ENCODE data around the gene PAGR1.
"Not testable (repeated sequence)": the region's sequence is repeated elsewhere in the genome, so short reads cannot be mapped to it uniquely, and the experiment has no call there.

PAGR1 gene

DNA sequence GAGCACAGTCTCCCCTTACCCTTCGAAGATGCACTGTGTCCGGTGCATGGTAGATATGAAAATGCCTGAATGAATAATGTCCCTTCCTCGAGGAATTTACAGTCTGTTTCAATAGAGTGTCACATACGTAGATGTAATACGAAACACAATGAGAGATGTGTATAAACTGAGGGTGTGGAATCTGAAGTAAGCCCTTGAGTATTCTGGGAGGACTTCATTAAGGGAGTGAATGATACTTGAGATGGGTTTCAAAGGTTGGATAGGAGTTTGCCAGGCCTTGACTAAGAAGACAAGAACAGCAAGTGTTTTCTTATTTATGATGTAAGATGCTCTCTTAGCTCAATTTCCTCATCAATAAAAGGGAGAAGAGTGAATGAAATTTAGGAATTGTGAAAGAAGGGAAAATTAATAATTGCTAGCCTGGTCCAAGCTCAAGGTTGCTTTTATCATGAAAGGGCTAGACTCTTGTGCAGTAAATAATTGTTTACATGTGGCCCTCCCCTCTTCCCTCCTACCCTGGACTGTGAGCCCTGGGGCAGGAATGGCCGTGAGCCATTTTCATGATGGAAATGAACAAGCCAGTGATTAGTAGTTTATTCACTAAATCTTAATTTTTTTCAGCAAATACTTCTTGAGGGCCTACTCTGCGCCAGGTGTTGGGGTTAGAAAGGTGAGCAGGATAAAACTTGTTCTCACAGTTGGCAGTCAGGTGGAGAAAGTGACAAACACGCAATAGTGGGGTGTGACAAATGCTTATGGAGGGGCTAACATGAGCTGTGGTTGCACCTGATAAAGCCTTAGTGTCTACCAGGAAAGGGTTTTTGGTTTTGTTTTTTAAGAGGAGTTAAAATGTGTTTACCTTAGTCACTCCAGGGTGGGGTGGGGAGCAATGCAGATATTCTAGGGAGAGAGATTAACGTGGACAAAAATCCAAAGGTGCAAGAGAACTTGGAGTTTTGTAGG is 23.8 kb upstream of the PAGR1 start:
- TF ChIP-seq, protein P1, sequence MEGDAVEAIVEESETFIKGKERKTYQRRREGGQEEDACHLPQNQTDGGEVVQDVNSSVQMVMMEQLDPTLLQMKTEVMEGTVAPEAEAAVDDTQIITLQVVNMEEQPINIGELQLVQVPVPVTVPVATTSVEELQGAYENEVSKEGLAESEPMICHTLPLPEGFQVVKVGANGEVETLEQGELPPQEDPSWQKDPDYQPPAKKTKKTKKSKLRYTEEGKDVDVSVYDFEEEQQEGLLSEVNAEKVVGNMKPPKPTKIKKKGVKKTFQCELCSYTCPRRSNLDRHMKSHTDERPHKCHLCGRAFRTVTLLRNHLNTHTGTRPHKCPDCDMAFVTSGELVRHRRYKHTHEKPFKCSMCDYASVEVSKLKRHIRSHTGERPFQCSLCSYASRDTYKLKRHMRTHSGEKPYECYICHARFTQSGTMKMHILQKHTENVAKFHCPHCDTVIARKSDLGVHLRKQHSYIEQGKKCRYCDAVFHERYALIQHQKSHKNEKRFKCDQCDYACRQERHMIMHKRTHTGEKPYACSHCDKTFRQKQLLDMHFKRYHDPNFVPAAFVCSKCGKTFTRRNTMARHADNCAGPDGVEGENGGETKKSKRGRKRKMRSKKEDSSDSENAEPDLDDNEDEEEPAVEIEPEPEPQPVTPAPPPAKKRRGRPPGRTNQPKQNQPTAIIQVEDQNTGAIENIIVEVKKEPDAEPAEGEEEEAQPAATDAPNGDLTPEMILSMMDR (IDR thresholded peaks at IDR 0.05; ENCODE audit: low read depth, low read length) = no peak
- Histone ChIP-seq H3K36me3 (peaks cover 31% of the 10 kb centered on the region), H3K9me3 (no peaks in the 10 kb centered on the region), H3K4me1 (no peaks in the 10 kb centered on the region; the same call in 1 of the 2 replicates), H3K27me3 (no peaks in the 10 kb centered on the region), H3K4me3 (ENCODE audit: low read depth, low read length) (peak overlapping the region; percentile 100)
- no peak for DNase-seq

- DNase-seq; H3K27me3 ChIP-seq; H3K9me3 ChIP-seq; H3K4me1 ChIP-seq; H3K4me3 ChIP-seq (ENCODE audit: low read depth, low read length): not testable (repeated sequence)
- peaks cover 41% of the 10 kb centered on the region for H3K36me3 ChIP-seq
These were observed 22.8 kb upstream of the PAGR1 start for GRCh38 chr16:29793153-29793552.

DNA sequence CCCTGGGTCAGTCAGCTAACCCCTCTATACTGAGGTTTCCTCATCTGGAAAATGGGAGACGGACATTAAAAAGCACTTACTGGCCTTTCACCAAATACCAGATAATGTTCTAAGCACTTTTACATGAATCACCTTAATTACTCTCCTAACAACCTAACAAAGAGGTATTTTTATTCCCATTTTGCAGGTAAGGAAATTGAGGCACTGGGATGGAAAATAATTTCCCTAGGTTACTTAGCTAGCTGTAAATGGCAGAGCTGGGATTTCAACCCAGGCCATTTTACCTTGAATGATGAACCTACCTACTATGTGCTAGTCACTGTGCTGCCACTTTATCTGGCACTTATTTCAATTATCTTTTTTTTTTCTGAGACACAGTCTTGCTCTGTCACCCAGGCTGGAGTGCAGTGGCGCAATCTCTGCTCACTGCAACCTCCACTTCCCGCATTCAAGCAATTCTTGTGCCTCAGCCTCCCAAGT is 21.7 kb upstream of the PAGR1 start:
- TF ChIP-seq, protein P1 (IDR thresholded peaks at IDR 0.05; ENCODE audit: low read depth, low read length) = no peak
- peaks cover 52% of the 10 kb centered on the region for H3K36me3 ChIP-seq
- H3K4me1 ChIP-seq = no peaks in the 10 kb centered on the region; the same call in 1 of the 2 replicates
- H3K9me3 ChIP-seq = no peaks in the 10 kb centered on the region
- no peaks in the 10 kb centered on the region for H3K27me3 ChIP-seq
- DNase-seq = no peak
- H3K4me3 ChIP-seq (ENCODE audit: low read depth, low read length) = no peak overlapping the region

DNA sequence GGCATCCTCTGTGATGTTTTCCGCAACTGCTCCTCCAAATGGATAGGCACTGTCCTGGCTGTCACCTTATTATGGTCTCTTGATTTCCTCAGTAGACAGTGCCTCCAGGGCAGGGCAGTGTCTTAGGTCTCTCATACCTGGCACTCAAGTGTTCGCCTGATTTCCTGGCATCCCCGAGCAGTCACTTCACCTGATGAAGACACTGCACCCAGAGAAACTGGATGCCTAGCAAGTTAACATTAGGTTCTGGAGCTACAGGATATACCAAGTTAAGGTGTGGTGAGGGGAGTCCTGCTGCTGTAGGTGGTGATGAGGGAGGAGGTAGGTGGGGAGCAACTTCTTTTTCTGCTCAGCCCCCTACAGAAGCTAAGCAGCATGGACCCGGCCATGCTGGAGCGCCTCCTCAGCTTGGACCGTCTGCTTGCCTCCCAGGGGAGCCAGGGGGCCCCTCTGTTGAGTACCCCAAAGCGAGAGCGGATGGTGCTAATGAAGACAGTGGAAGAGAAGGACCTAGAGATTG is 13.5 kb upstream of the PAGR1 start:
- peaks cover 58% of the 10 kb centered on the region for H3K36me3 ChIP-seq
- TF ChIP-seq, protein P1 (IDR thresholded peaks at IDR 0.05; ENCODE audit: low read depth, low read length) = no peak

DNA sequence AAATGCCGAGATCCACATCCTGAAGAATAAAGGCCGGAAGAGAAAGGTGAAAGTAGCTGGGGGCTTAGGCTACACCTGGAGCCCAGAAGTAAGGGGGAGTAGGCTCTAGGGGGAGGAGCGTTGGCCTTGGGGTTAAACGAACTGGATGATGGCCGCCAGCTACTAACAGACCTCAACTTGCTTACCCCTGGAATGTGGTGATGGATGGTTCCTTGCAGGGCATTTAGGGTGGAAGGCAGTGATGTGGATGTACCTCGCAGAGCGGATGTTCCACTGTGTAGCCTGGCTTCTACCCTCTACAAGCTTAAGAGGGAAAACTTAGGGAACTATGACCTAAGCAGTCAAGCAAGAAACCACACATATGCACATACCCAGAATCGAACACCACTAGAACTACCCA is 11.9 kb upstream of the PAGR1 start:
- no peak overlapping the region; the same call in 1 of the 2 replicates for H3K4me3 ChIP-seq (ENCODE audit: low read depth, low read length)
- TF ChIP-seq, protein P1 (IDR thresholded peaks at IDR 0.05; ENCODE audit: low read depth, low read length) = no peak
- H3K27me3 ChIP-seq = no peaks in the 10 kb centered on the region
- H3K36me3 ChIP-seq = peaks cover 51% of the 10 kb centered on the region
- no peaks in the 10 kb centered on the region for H3K9me3 ChIP-seq
- H3K4me1 ChIP-seq = peaks cover 3% of the 10 kb centered on the region; the same call in 1 of the 2 replicates
- DNase-seq = no peak

More for the DNA sequence above, 13.5 kb upstream of the PAGR1 start:
- Histone ChIP-seq H3K4me1 (peaks cover 3% of the 10 kb centered on the region; the same call in 1 of the 2 replicates), H3K27me3 (no peaks in the 10 kb centered on the region), H3K4me3 (ENCODE audit: low read depth, low read length) (no peak overlapping the region), H3K9me3 (no peaks in the 10 kb centered on the region)
- DNase-seq = no peak

DNA sequence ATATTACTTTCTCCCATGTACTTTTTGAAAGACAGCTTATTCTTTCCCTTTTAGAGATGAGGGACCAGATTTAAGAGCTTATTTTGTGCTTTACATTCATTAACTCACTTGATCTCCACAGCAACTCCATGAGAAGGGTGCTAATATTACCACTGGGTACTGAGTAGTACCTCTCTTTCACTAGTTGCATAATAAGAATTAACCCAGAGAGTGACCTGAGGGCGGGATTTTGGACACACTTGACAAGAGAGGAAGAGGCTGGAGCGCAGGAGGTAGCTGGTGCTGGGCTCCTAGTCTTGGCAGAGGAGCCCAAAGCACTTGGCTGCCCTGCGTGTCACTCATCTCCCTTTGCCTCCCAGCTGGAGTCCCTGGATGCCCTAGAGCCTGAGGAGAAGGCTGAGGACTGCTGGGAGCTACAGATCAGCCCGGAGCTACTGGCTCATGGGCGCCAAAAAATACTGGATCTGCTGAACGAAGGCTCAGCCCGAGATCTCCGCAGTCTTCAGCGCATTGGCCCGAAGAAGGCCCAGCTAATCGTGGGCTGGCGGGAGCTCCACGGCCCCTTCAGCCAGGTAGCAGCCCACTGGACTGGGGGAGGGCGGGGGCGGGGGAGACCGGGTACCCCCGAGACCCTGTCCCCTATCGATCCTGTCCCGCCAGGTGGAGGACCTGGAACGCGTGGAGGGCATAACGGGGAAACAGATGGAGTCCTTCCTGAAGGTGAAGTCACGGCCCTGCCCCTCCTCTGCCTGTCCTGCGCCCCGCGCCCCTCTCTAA is 11.3 kb upstream of the PAGR1 start:
- Histone ChIP-seq H3K9me3 (no peaks in the 10 kb centered on the region), H3K4me1 (peaks cover 3% of the 10 kb centered on the region; the same call in 1 of the 2 replicates)
- DNase-seq = peak; percentile 49

More for the DNA sequence above, 11.3 kb upstream of the PAGR1 start:
- H3K27me3 ChIP-seq = no peaks in the 10 kb centered on the region
- TF ChIP-seq, protein P1 (IDR thresholded peaks at IDR 0.05; ENCODE audit: low read depth, low read length) = no peak
- peak overlapping the region; percentile 73 for H3K4me3 ChIP-seq (ENCODE audit: low read depth, low read length)
- H3K36me3 ChIP-seq = peaks cover 49% of the 10 kb centered on the region
